ENCODE results near the gene STXBP1. TPM values are rescaled to one million over a fixed set of nuclear protein-coding genes. Genes with fewer than 3 reads are reported as not detected.

The STXBP1 gene
- total and polyA plus RNA-seq, 8 donors: 14.3 to 46.4 (median 22.0) TPM

GRCh38 chr9:127588740-127589506, 23.2 kb upstream of the STXBP1 start:
- no peak overlapping the region for H3K27ac ChIP-seq
- WGBS, 2 donors: 52 to 78% methylated on average over 4 to 5 of the region's 5 CpGs
- H3K9me3 ChIP-seq: no peaks in the 10 kb centered on the region
- no peak for FAIRE-seq
- DNase-seq: no peak
- H3K4me1 ChIP-seq: no peaks in the 10 kb centered on the region
- no peak for ATAC-seq
- H3K4me3 ChIP-seq: no peak overlapping the region
- intact Hi-C loops (cut with DNase I): loop anchor here (5.0 to 10.0 kb wide), 4 partner anchors 82 to 333 kb away; no protein-coding TSS in a partner anchor
- H3K27me3 ChIP-seq: no peaks in the 10 kb centered on the region
- no peaks in the 10 kb centered on the region for H3K36me3 ChIP-seq
- no peak for TF ChIP-seq CTCF (IDR thresholded peaks at IDR 0.05)

GRCh38 chr9:127589955-127590370, 22.1 kb upstream of the STXBP1 start:
- intact Hi-C loops (cut with DNase I): loop anchor here (2.0 to 10.0 kb wide), 8 partner anchors 83 to 335 kb away; no protein-coding TSS in a partner anchor
- DNase-seq: peak in 4 of 6 donors; percentile 58 to 80 (median 58)
- no peak for FAIRE-seq

GRCh38 chr9:127595611-127596010, 16.5 kb upstream of the STXBP1 start:
- no peak for TF ChIP-seq CTCF (IDR thresholded peaks at IDR 0.05)
- no peak for DNase-seq
- Histone ChIP-seq H3K4me3 (no peak overlapping the region), H3K9me3 (no peaks in the 10 kb centered on the region), H3K4me1 (no peaks in the 10 kb centered on the region), H3K36me3 (no peaks in the 10 kb centered on the region), H3K27ac (no peak overlapping the region), H3K27me3 (no peaks in the 10 kb centered on the region)
- 71 to 79% methylated on average over 5 of the region's 5 CpGs for WGBS, 2 donors
- intact Hi-C loops (cut with DNase I): loop anchor here in 2 of 3 donors (10.0 kb wide), 2 partner anchors 269 to 329 kb away; no protein-coding TSS in a partner anchor
- no peak for FAIRE-seq
- no peak for ATAC-seq

More at GRCh38 chr9:127589955-127590370, 22.1 kb upstream of the STXBP1 start:
- no peaks in the 10 kb centered on the region for H3K9me3 ChIP-seq
- H3K36me3 ChIP-seq: no peaks in the 10 kb centered on the region
- TF ChIP-seq CTCF (IDR thresholded peaks at IDR 0.05): peak; percentile 77 to 95 (median 86)
- no peak overlapping the region for H3K27ac ChIP-seq
- 4 to 8% methylated on average over 8 of the region's 8 CpGs for WGBS, 2 donors
- ATAC-seq: peak; percentile 79 to 87 (median 82)
- H3K4me3 ChIP-seq: no peak overlapping the region
- no peaks in the 10 kb centered on the region for H3K27me3 ChIP-seq
- H3K4me1 ChIP-seq: no peaks in the 10 kb centered on the region

GRCh38 chr9:127598839-127599549, 13.1 kb upstream of the STXBP1 start:
- TF ChIP-seq CTCF (IDR thresholded peaks at IDR 0.05): no peak
- H3K9me3 ChIP-seq: no peaks in the 10 kb centered on the region
- H3K4me3 ChIP-seq: no peak overlapping the region
- H3K36me3 ChIP-seq: no peaks in the 10 kb centered on the region
- no peak for FAIRE-seq
- no peak overlapping the region for H3K27ac ChIP-seq
- no peak for ATAC-seq
- H3K27me3 ChIP-seq: no peaks in the 10 kb centered on the region
- WGBS, 2 donors: 72 to 83% methylated on average over 13 of the region's 13 CpGs
- no peaks in the 10 kb centered on the region for H3K4me1 ChIP-seq
- intact Hi-C loops (cut with DNase I): loop anchor here in 2 of 3 donors (10.0 kb wide), 2 partner anchors 266 to 326 kb away; no protein-coding TSS in a partner anchor
- DNase-seq: no peak

All from pancreas (tissue), 10 donors.